Activated T-cell treated with anti-CD3 and anti-CD28 coated beads, Interleukin-2, amount 50 U/mL, for 4 hours (primary cell): ENCODE measurements around the gene EPHA8. TPM values are rescaled to one million over a fixed set of nuclear protein-coding genes. Genes with fewer than 3 reads are reported as not detected.

Experiments
- ATAC-seq, 2 donors: fragments of 200-7000 bp; cut with Tn5 transposase; one replicate each; pipeline ENCODE4 v1.10.0; 2021
- DNase-seq: peaks from one replicate; pipeline ENCODE4 v3.0.0-alpha.2; 2020
- H3K27me3 Mint-ChIP-seq: one replicate; pipeline ENCODE4 v1.8.0; 2021; ENCODE audit warnings: low read depth, mixed read lengths
- H3K36me3 Mint-ChIP-seq: one replicate; pipeline ENCODE4 v1.8.0; 2022; ENCODE audit warnings: mixed read lengths; ENCODE audit not compliant: insufficient read depth
- H3K4me1 Mint-ChIP-seq: one replicate; pipeline ENCODE4 v1.8.0; 2021; ENCODE audit warnings: low read depth, mixed read lengths
- H3K4me3 Mint-ChIP-seq: one replicate; pipeline ENCODE4 v1.8.0; 2021; ENCODE audit warnings: mild to moderate bottlenecking, moderate library complexity, mixed read lengths
- H3K9me3 Mint-ChIP-seq: one replicate; pipeline ENCODE4 v1.8.0; 2021; ENCODE audit warnings: mixed read lengths
- total RNA-seq, 3 donors: library from RNA; stranded (reverse); gene quantifications; one replicate each; pipeline ENCODE4 v1.2.1, GENCODE V29; 2021

Gene EPHA8
- total RNA-seq, 3 donors from 2014 or later: not detected

DNA sequence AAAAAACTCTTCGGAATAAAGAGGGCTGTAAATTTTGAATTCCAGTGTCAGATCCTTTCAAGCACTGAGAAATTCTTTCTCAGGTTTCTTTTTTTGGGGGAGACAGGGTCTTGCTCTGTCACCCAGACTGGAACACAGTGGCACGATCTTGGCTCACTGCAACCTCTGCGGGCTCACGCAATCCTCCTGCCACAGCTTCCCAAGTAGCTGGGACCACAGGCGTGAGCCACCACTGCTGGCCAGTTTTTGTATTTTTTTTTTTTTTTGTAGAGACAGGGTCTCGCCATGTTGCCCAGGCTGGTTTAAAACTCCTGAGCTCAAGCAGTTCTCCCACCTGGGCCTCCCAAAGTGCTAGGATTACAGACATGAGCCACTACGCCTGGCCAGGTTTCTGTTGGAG, 34.8 kb upstream of the EPHA8 start:
- Mint-ChIP-seq H3K27me3 (no peaks in the 10 kb centered on the region), H3K36me3 (peaks cover 35% of the 10 kb centered on the region), H3K4me1 (no peaks in the 10 kb centered on the region), H3K9me3 (no peaks in the 10 kb centered on the region), H3K4me3 (no peak overlapping the region)
- DNase-seq (no peak), ATAC-seq (no peak)

DNA sequence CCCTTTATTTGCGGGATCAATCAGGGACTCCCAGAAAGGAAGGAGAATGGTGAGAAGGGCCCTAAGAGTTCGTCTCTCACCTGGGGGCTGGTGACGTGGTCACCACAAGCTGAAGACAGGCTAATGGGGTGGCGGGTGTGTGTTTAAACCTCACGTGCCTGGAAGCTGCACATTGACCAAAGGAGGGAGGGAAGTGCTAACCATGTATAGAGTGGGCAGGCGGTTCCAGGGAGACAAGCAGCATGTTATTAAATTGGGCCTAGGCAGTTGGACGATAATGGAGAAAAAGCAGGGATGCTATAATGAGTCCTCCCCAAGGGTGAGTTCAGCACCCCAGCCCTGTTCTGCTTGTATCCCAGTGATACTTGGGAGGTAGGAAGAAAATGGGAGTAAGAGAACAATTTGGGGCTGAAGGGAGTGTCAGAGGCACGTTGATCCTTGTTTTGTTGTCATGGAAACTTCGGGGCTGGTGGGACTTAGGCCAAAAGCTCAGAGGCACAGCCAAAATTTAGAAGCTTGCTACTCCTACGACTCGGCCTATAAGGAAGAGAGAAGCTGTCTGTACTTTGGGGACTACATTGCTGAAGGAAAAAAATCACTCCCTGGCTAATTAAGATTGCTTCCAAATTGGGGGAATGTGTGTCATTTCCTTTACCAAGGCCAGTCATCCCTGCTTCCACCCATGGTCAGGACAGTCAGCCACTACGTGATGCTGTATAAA, 33.2 kb upstream of the EPHA8 start:
- no peak for DNase-seq
- H3K4me1 Mint-ChIP-seq: no peaks in the 10 kb centered on the region
- no peaks in the 10 kb centered on the region for H3K27me3 Mint-ChIP-seq
- no peaks in the 10 kb centered on the region for H3K9me3 Mint-ChIP-seq
- peaks cover 27% of the 10 kb centered on the region for H3K36me3 Mint-ChIP-seq
- ATAC-seq: no peak
- no peak overlapping the region for H3K4me3 Mint-ChIP-seq

- Mint-ChIP-seq H3K4me1 (no peaks in the 10 kb centered on the region), H3K9me3 (no peaks in the 10 kb centered on the region), H3K36me3 (peaks cover 22% of the 10 kb centered on the region), H3K27me3 (no peaks in the 10 kb centered on the region), H3K4me3 (no peak overlapping the region)
- DNase-seq: no peak
- no peak for ATAC-seq
These were observed 32.6 kb upstream of the EPHA8 start for GRCh38 chr1:22530715-22531114.

- Mint-ChIP-seq H3K36me3 (peaks cover 22% of the 10 kb centered on the region), H3K9me3 (no peaks in the 10 kb centered on the region), H3K4me1 (no peaks in the 10 kb centered on the region), H3K4me3 (no peak overlapping the region), H3K27me3 (no peaks in the 10 kb centered on the region)
- ATAC-seq (no peak), DNase-seq (no peak)
These were observed 32.0 kb upstream of the EPHA8 start for GRCh38 chr1:22531251-22531650.

DNA sequence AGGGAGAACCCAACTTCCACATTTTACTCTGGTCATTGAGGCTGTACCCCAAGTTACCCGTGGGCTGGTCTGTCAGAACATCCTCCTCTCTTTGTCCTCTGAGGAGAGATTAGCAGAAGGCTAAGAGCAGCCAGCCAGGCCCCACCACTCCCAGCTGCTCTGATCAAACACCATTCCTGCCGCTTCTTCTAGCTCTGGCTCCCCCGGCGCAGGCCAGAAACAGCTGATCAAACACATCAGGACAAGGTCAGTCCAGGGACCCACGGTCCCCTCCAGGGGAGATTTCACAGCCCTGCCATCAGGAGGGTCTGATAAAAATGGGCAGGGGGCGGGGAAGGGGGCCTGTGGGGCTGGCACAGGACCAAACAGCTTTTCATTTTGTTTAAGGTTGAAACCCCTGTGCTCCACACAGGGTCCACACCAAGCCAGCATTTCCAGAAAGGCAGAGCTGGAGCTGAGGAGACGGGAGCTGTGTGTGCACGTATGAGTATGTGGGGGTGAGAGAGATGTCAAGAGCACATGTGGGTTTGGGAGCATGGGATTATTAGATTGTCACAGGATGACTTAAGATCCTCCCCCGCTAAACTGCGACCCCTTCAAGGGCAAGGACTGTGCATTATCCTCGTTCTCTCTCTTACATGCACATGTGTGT, 29.9 kb upstream of the EPHA8 start:
- Mint-ChIP-seq H3K4me1 (peaks cover 2% of the 10 kb centered on the region), H3K4me3 (no peak overlapping the region), H3K36me3 (peaks cover 8% of the 10 kb centered on the region), H3K9me3 (no peaks in the 10 kb centered on the region), H3K27me3 (no peaks in the 10 kb centered on the region)
- ATAC-seq (no peak), DNase-seq (no peak)

- no peak overlapping the region for H3K4me3 Mint-ChIP-seq
- no peaks in the 10 kb centered on the region for H3K27me3 Mint-ChIP-seq
- no peaks in the 10 kb centered on the region for H3K9me3 Mint-ChIP-seq
- DNase-seq (no peak), ATAC-seq (no peak)
- peaks cover 10% of the 10 kb centered on the region for H3K4me1 Mint-ChIP-seq
- H3K36me3 Mint-ChIP-seq: peaks cover 5% of the 10 kb centered on the region
These were observed 28.3 kb upstream of the EPHA8 start for GRCh38 chr1:22534951-22535350.

GRCh38 chr1:22535399-22535798, 27.9 kb upstream of the EPHA8 start:
- no peak for DNase-seq
- Mint-ChIP-seq H3K9me3 (no peaks in the 10 kb centered on the region), H3K27me3 (no peaks in the 10 kb centered on the region), H3K4me1 (peaks cover 10% of the 10 kb centered on the region), H3K36me3 (peaks cover 4% of the 10 kb centered on the region), H3K4me3 (no peak overlapping the region)
- ATAC-seq: no peak

GRCh38 chr1:22536506-22536905, 26.8 kb upstream of the EPHA8 start:
- Mint-ChIP-seq H3K27me3 (no peaks in the 10 kb centered on the region), H3K36me3 (peaks cover 2% of the 10 kb centered on the region), H3K4me1 (peaks cover 10% of the 10 kb centered on the region), H3K4me3 (no peak overlapping the region), H3K9me3 (no peaks in the 10 kb centered on the region)
- DNase-seq (no peak), ATAC-seq (no peak)

DNA sequence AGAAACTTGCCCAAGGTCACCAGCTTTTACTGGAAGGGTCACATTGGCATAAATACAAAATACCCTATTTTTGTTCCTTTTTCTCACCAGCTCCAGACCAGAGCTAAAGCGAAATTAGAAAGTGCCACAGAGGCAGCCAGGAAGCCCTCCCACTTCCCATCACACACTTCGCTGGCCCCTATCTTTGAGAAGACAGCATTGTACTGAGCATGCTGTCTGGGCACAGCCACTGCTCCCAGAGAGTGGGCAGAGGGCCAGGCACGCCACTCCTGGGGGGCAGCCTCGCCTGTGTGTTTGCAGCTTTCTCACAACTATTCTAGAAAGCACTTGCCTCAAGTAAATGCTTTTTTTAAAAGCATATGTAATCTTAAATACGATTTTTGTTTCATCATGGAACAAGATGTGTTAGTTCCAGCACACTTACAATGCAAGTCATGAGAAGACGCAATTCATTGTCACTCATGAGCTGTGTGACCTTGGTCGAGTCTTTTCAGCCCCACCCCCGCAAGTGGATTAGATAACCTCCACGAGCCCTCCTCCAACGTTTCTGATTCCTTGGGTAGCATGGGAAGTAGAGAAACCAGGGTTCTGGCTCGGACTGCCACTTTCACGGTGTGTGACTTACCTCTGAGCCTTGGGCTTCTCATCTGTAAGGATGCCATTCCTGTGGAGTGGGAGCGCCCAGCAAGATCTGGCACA, 25.7 kb upstream of the EPHA8 start:
- H3K4me1 Mint-ChIP-seq: peaks cover 10% of the 10 kb centered on the region
- no peak overlapping the region for H3K4me3 Mint-ChIP-seq

DNA sequence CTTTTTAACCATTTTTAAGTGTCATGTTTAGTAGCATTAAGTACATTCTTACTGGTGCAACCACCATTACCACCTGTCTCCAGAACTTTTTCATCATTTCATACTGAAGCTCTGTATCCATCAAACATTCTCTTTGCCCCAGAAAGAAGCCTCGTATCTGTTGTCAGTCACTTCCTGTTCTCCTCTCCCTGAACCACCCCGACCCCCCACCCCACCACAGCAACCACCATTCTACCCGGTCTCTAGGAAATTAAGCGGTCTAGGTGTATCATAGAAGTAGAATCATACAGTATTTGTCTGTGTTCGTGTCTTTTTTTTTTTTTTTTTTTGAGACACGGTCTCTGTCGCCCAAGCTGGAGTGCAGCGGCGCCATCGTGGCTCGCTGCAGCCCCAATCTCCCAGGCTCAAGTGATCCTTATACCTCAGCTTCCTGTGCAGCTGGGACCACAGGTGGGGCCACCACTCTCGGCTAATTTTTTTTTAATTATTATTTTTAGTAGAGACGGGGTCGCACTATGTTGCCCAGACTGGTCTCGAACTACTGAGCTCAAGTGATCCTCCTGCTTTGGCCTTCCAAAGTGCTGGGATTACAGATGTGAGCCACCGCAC, 23.7 kb upstream of the EPHA8 start:
- Mint-ChIP-seq H3K4me1 (peaks cover 10% of the 10 kb centered on the region), H3K27me3 (no peaks in the 10 kb centered on the region), H3K36me3 (no peaks in the 10 kb centered on the region), H3K4me3 (no peak overlapping the region), H3K9me3 (no peaks in the 10 kb centered on the region)
- no peak for DNase-seq
- no peak for ATAC-seq

More for the DNA sequence above, 25.7 kb upstream of the EPHA8 start:
- ATAC-seq (no peak), DNase-seq (no peak)
- Mint-ChIP-seq H3K9me3 (no peaks in the 10 kb centered on the region), H3K27me3 (no peaks in the 10 kb centered on the region), H3K36me3 (peaks cover 2% of the 10 kb centered on the region)

GRCh38 chr1:22540337-22540736, 23.0 kb upstream of the EPHA8 start:
- Mint-ChIP-seq H3K4me3 (no peak overlapping the region), H3K27me3 (peaks cover under 1% of the 10 kb centered on the region), H3K4me1 (peaks cover 10% of the 10 kb centered on the region), H3K9me3 (no peaks in the 10 kb centered on the region), H3K36me3 (no peaks in the 10 kb centered on the region)
- DNase-seq: no peak
- ATAC-seq: no peak

DNA sequence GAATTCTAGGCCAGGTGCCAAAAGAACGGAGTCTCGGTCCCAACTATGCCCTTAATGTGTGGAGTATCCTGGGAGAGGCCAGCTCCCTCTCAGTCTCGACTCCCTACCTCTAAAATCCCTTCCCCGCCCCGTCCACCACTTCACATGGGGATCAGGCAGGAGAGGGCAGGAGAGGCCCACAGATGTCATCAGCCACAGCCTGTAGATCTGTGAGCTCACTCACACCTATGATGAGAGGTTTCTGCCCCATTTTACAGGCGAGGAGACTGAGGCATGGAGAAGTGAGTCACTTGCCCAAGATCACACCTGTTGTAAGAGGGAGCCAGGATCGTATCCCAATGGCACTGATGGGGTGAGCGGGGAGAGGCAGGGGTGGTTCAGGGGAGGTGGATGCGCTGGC, 20.4 kb upstream of the EPHA8 start:
- Mint-ChIP-seq H3K4me3 (no peak overlapping the region), H3K4me1 (peaks cover 10% of the 10 kb centered on the region), H3K9me3 (no peaks in the 10 kb centered on the region), H3K36me3 (no peaks in the 10 kb centered on the region), H3K27me3 (peaks cover 9% of the 10 kb centered on the region)
- ATAC-seq (peak in 1 of 2 donors; percentile 7), DNase-seq (no peak)

GRCh38 chr1:22543679-22544078, 19.6 kb upstream of the EPHA8 start:
- Mint-ChIP-seq H3K9me3 (no peaks in the 10 kb centered on the region), H3K4me1 (peaks cover 8% of the 10 kb centered on the region), H3K36me3 (no peaks in the 10 kb centered on the region), H3K4me3 (no peak overlapping the region), H3K27me3 (peaks cover 15% of the 10 kb centered on the region)
- no peak for DNase-seq
- no peak for ATAC-seq

DNA sequence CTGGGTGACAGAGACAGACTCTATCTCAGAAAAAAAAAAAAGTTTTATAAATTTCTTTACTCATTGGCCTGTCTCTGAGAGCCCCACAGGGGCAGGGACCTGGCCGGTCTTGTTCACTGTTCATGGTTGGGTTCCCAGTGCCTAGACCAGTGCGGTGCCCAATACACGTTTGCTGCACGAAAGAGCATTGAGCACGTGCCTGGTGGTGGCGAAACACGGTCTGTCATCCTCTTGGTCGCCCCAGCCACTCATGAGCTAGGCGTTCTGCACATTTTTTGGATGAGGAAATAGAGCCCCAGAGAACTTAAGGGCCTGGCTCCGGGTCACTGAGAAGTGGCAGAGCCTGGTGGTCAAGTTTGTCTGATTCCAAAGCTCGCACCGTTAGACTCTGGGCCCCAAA, 18.7 kb upstream of the EPHA8 start:
- no peak overlapping the region for H3K4me3 Mint-ChIP-seq
- peaks cover under 1% of the 10 kb centered on the region for H3K4me1 Mint-ChIP-seq
- no peaks in the 10 kb centered on the region for H3K9me3 Mint-ChIP-seq
- DNase-seq (no peak), ATAC-seq (no peak)
- H3K36me3 Mint-ChIP-seq: no peaks in the 10 kb centered on the region
- H3K27me3 Mint-ChIP-seq: peaks cover 24% of the 10 kb centered on the region
